BJ (cell line): ENCODE results near the gene DDOST. TPM values are rescaled to one million over a fixed set of nuclear protein-coding genes. Genes with fewer than 3 reads are reported as not detected.

Experiments
- CTCF ChIA-PET: fragments of 350-600 bp; formaldehyde crosslinking; extraction: SDS; loops from one replicate; lab custom pipeline; 2021; ENCODE audit warnings: antibody characterized with exemption, inconsistent platforms; lab: Yijun Ruan, JAX
- POLR2A ChIA-PET: fragments of 300-600 bp; sonication (Branson Sonifier 250); formaldehyde crosslinking; extraction: SDS; loops from one replicate; lab custom pipeline; 2021; ENCODE audit warnings: antibody characterized with exemption; lab: Charles Lee
- DNase-seq: peaks from one replicate; pipeline ENCODE4 v3.0.0-alpha.2; 2011; ENCODE audit warnings: low read depth
- H3K27me3 ChIP-seq: 2 replicates; pipeline ENCODE4 v1.6.0; 2011; ENCODE audit warnings: low read length; ENCODE audit not compliant: control insufficient read depth, insufficient read depth
- H3K36me3 ChIP-seq: 2 replicates; pipeline ENCODE4 v1.5.1; 2011; ENCODE audit warnings: low read length; ENCODE audit not compliant: control insufficient read depth, insufficient read depth
- H3K4me3 ChIP-seq: 2 replicates; pipeline ENCODE4 v1.5.1; 2011; ENCODE audit warnings: low read depth, mild to moderate bottlenecking, control low read depth, low read length
- CTCF ChIP-seq: IDR thresholded peaks from 2 replicates; pipeline ENCODE4 v1.5.1; 2011; ENCODE audit warnings: low read depth, mild to moderate bottlenecking, control low read depth, inconsistent platforms, low read length, moderate library complexity; ENCODE audit not compliant: insufficient read depth
- polyA plus RNA-seq: library from polyadenylated mRNA; depleted of rRNA; stranded (reverse); fragments of >200 nt; gene quantifications from 2 replicates; pipeline ENCODE4 v1.2.3, GENCODE V29; 2011

The DDOST gene
- polyA plus RNA-seq, 1 experiment: 581 TPM

- Histone ChIP-seq H3K36me3 (no peaks in the 10 kb centered on the region; the same call in 1 of the 2 replicates), H3K4me3 (no peak overlapping the region), H3K27me3 (no peaks in the 10 kb centered on the region)
- no peak for DNase-seq
- ChIA-PET POLR2A (interaction anchor here (0.6 kb wide), 1 partner anchor 463 kb away, joined by 4 read pairs; no protein-coding TSS in a partner anchor), CTCF (interaction anchor here (1.6 to 4.2 kb wide), 2 partner anchors 9 to 11 kb away, joined by 7 to 13 read pairs; no protein-coding TSS in a partner anchor)
- no peak for TF ChIP-seq CTCF
Measured at GRCh38 chr1:20708057-20708456, 46.9 kb upstream of the DDOST start.

- H3K4me3 ChIP-seq: no peak overlapping the region
- H3K27me3 ChIP-seq: no peaks in the 10 kb centered on the region
- CTCF ChIA-PET: interaction anchor here (4.2 kb wide), 1 partner anchor 10 kb away, joined by 13 read pairs; no protein-coding TSS in a partner anchor
- POLR2A ChIA-PET: no interaction called here
- no peaks in the 10 kb centered on the region; the same call in 1 of the 2 replicates for H3K36me3 ChIP-seq
- TF ChIP-seq CTCF: no peak
- no peak for DNase-seq
Measured at GRCh38 chr1:20706841-20707240, 45.7 kb upstream of the DDOST start.

GRCh38 chr1:20705203-20705755 lies 44.1 kb upstream of the DDOST start:
- H3K36me3 ChIP-seq: no peaks in the 10 kb centered on the region; the same call in 1 of the 2 replicates
- ChIA-PET CTCF (interaction anchor here (4.2 kb wide), 1 partner anchor 8 kb away, joined by 13 read pairs; no protein-coding TSS in a partner anchor), POLR2A (interaction anchor here (0.6 kb wide), 1 partner anchor 175 kb away, joined by 3 read pairs; no protein-coding TSS in a partner anchor)
- H3K4me3 ChIP-seq: no peak overlapping the region
- DNase-seq: no peak
- no peaks in the 10 kb centered on the region for H3K27me3 ChIP-seq
- TF ChIP-seq CTCF: no peak

- TF ChIP-seq CTCF: no peak
- H3K27me3 ChIP-seq: no peaks in the 10 kb centered on the region
- no peak for DNase-seq
- no peak overlapping the region for H3K4me3 ChIP-seq
- ChIA-PET POLR2A (interaction anchor here (0.6 kb wide), 1 partner anchor 176 kb away, joined by 3 read pairs; no protein-coding TSS in a partner anchor), CTCF (interaction anchor here (4.2 kb wide), 1 partner anchor 8 kb away, joined by 13 read pairs; no protein-coding TSS in a partner anchor)
- no peaks in the 10 kb centered on the region; the same call in 1 of the 2 replicates for H3K36me3 ChIP-seq
Measured at GRCh38 chr1:20704390-20705202, 43.4 kb upstream of the DDOST start.
